Astrocyte (in vitro differentiated cells and primary cell): ENCODE results near the gene NPHS1. TPM values are rescaled to one million over a fixed set of nuclear protein-coding genes. Genes with fewer than 3 reads are reported as not detected.

ENCODE experiments used
- DNase-seq: peaks from one replicate; pipeline ENCODE4 v3.0.0-alpha.2; 2010; ENCODE audit warnings: low read depth
- FAIRE-seq: peaks from 2 replicates; lab custom pipeline; 2011; peaks lifted over from hg19 to GRCh38; lab: Jason Lieb, UNC
- H2AFZ ChIP-seq: 2 replicates; pipeline ENCODE4 v1.6.0; 2012; ENCODE audit warnings: low read depth, low read length, inconsistent platforms
- H3K27ac ChIP-seq: 2 replicates; pipeline ENCODE4 v1.5.1; 2011; ENCODE audit warnings: low read depth, low read length, inconsistent platforms
- H3K27me3 ChIP-seq: 2 replicates; pipeline ENCODE4 v1.6.0; 2011; ENCODE audit warnings: low read length, inconsistent platforms; ENCODE audit not compliant: insufficient read depth
- H3K36me3 ChIP-seq: 2 replicates; pipeline ENCODE4 v1.5.1; 2011; ENCODE audit warnings: low read length, inconsistent platforms; ENCODE audit not compliant: insufficient read depth
- H3K4me1 ChIP-seq: 2 replicates; pipeline ENCODE4 v1.5.1; 2011; ENCODE audit warnings: low read length, inconsistent platforms; ENCODE audit not compliant: insufficient read depth
- H3K4me2 ChIP-seq: 2 replicates; pipeline ENCODE4 v1.6.0; 2012; ENCODE audit warnings: low read length, inconsistent platforms
- H3K4me3 ChIP-seq: 2 replicates; pipeline ENCODE4 v1.5.1; 2011; ENCODE audit warnings: low read depth, mild to moderate bottlenecking, low read length, inconsistent platforms; ENCODE audit not compliant: insufficient read depth
- H3K79me2 ChIP-seq: 2 replicates; pipeline ENCODE4 v1.6.0; 2012; ENCODE audit warnings: mild to moderate bottlenecking, low read length, inconsistent platforms; ENCODE audit not compliant: insufficient read depth
- H3K9ac ChIP-seq: 2 replicates; pipeline ENCODE4 v1.6.0; 2012; ENCODE audit warnings: mild to moderate bottlenecking, low read length, inconsistent platforms
- H3K9me3 ChIP-seq: 2 replicates; pipeline ENCODE4 v1.5.1; 2012; ENCODE audit warnings: low read depth, mild to moderate bottlenecking, low read length, inconsistent platforms; ENCODE audit not compliant: insufficient read depth
- H4K20me1 ChIP-seq: 2 replicates; pipeline ENCODE4 v1.6.0; 2012; ENCODE audit warnings: low read length, inconsistent platforms; ENCODE audit not compliant: insufficient read depth
- H3K27ac Mint-ChIP-seq: one replicate; pipeline ENCODE4 v1.8.0; 2021; ENCODE audit warnings: mild to moderate bottlenecking, mixed read lengths; ENCODE audit not compliant: unreplicated experiment
- H3K27me3 Mint-ChIP-seq: one replicate; pipeline ENCODE4 v1.8.0; 2021; ENCODE audit warnings: low read depth, mixed read lengths; ENCODE audit not compliant: unreplicated experiment
- H3K36me3 Mint-ChIP-seq: one replicate; pipeline ENCODE4 v1.8.0; 2021; ENCODE audit warnings: low read depth, mixed read lengths; ENCODE audit not compliant: unreplicated experiment
- H3K4me1 Mint-ChIP-seq: one replicate; pipeline ENCODE4 v1.8.0; 2021; ENCODE audit warnings: low read depth, mixed read lengths; ENCODE audit not compliant: unreplicated experiment
- H3K4me3 Mint-ChIP-seq: one replicate; pipeline ENCODE4 v1.8.0; 2021; ENCODE audit warnings: mild to moderate bottlenecking, moderate library complexity, mixed read lengths; ENCODE audit not compliant: unreplicated experiment
- H3K9me3 Mint-ChIP-seq: one replicate; pipeline ENCODE4 v1.8.0; 2021; ENCODE audit warnings: mild to moderate bottlenecking, mixed read lengths; ENCODE audit not compliant: unreplicated experiment
- CTCF ChIP-seq: IDR thresholded peaks from 2 replicates; pipeline ENCODE4 v1.5.1; 2011; ENCODE audit warnings: low read depth, mild to moderate bottlenecking, inconsistent platforms, low read length, moderate library complexity; ENCODE audit not compliant: insufficient read depth
- EZH2 ChIP-seq: IDR thresholded peaks from 2 replicates; pipeline ENCODE4 v1.6.1; 2012; ENCODE audit warnings: mild to moderate bottlenecking, low read length, inconsistent platforms; ENCODE audit not compliant: insufficient read depth
- total RNA-seq: library from RNA; stranded (reverse); gene quantifications from 2 replicates; pipeline ENCODE4 v1.2.1, GENCODE V29; 2021

NPHS1 gene
- total RNA-seq, 1 donor from 2014 or later, result not detected

GRCh38 chr19:35786299-35787160 lies 65.8 kb downstream of the NPHS1 start:
- Histone ChIP-seq H4K20me1 (no peaks in the 10 kb centered on the region), H3K4me3 (no peak overlapping the region), H3K79me2 (no peaks in the 10 kb centered on the region), H3K4me2 (no peak overlapping the region), H3K36me3 (no peaks in the 10 kb centered on the region), H3K27ac (no peak overlapping the region), H3K9me3 (no peaks in the 10 kb centered on the region), H3K9ac (no peak overlapping the region), H2AFZ (no peak overlapping the region), H3K27me3 (no peaks in the 10 kb centered on the region), H3K4me1 (no peaks in the 10 kb centered on the region)
- FAIRE-seq (no peak), DNase-seq (no peak)
- H3K9me3 Mint-ChIP-seq, result no peaks in the 10 kb centered on the region
- no peak overlapping the region for H3K4me3 Mint-ChIP-seq
- peaks cover 32% of the 10 kb centered on the region for H3K27me3 Mint-ChIP-seq
- H3K4me1 Mint-ChIP-seq, result peaks cover 4% of the 10 kb centered on the region
- TF ChIP-seq CTCF, result no peak
- no peak for TF ChIP-seq EZH2
- peaks cover 7% of the 10 kb centered on the region for H3K36me3 Mint-ChIP-seq
- no peak overlapping the region for H3K27ac Mint-ChIP-seq

- peaks cover 36% of the 10 kb centered on the region for H3K27me3 Mint-ChIP-seq
- Histone ChIP-seq H3K4me1 (no peaks in the 10 kb centered on the region), H3K27me3 (no peaks in the 10 kb centered on the region), H3K4me2 (no peak overlapping the region), H4K20me1 (no peaks in the 10 kb centered on the region), H3K36me3 (no peaks in the 10 kb centered on the region), H3K79me2 (no peaks in the 10 kb centered on the region), H3K27ac (no peak overlapping the region), H2AFZ (no peak overlapping the region), H3K4me3 (no peak overlapping the region), H3K9ac (no peak overlapping the region), H3K9me3 (no peaks in the 10 kb centered on the region)
- no peak overlapping the region for H3K4me3 Mint-ChIP-seq
- TF ChIP-seq CTCF (no peak), EZH2 (no peak)
- DNase-seq, result no peak
- peaks cover 11% of the 10 kb centered on the region for H3K36me3 Mint-ChIP-seq
- H3K27ac Mint-ChIP-seq, result no peak overlapping the region
- H3K4me1 Mint-ChIP-seq, result peaks cover 4% of the 10 kb centered on the region
- H3K9me3 Mint-ChIP-seq, result no peaks in the 10 kb centered on the region
- FAIRE-seq, result no peak
Measured at GRCh38 chr19:35785339-35785627, 67.0 kb downstream of the NPHS1 start.
